Chondrocyte (in vitro differentiated cells): ENCODE measurements around the gene NSMF. TPM values are rescaled to one million over a fixed set of nuclear protein-coding genes. Genes with fewer than 3 reads are reported as not detected.
A peak's percentile ranks its signal among the peaks of the same experiment; 100 is the strongest.
"Not testable (repeated sequence)": the region's sequence is repeated elsewhere in the genome, so short reads cannot be mapped to it uniquely, and the experiment has no call there.

Experiments
- DNase-seq: peaks from one replicate; pipeline ENCODE4 v3.0.0; 2021; ENCODE audit warnings: mixed read lengths, low spot score
- H3K27ac Mint-ChIP-seq: one replicate; pipeline ENCODE4 v1.8.0; 2021; ENCODE audit warnings: mild to moderate bottlenecking, moderate library complexity, mixed read lengths; ENCODE audit not compliant: unreplicated experiment
- H3K27me3 Mint-ChIP-seq: 2 replicates; pipeline ENCODE4 v1.8.0; 2021; ENCODE audit warnings: low read depth, mixed read lengths
- H3K36me3 Mint-ChIP-seq: 2 replicates; pipeline ENCODE4 v1.8.0; 2021; ENCODE audit warnings: low read depth, mixed read lengths
- H3K4me1 Mint-ChIP-seq: 2 replicates; pipeline ENCODE4 v1.8.0; 2021; ENCODE audit warnings: low read depth, mild to moderate bottlenecking, mixed read lengths
- H3K4me3 Mint-ChIP-seq: one replicate; pipeline ENCODE4 v1.8.0; 2021; ENCODE audit warnings: mild to moderate bottlenecking, moderate library complexity, mixed read lengths; ENCODE audit not compliant: unreplicated experiment
- H3K9me3 Mint-ChIP-seq: 2 replicates; pipeline ENCODE4 v1.8.0; 2021; ENCODE audit warnings: low read depth, mixed read lengths
- CTCF ChIP-seq: fragments of 200-600 bp; sonication (generic); IDR thresholded peaks from 2 replicates; pipeline ENCODE4 v1.5.0; 2021; ENCODE audit warnings: antibody characterized with exemption, mild to moderate bottlenecking, moderate library complexity
- total RNA-seq: library from RNA; stranded (reverse); gene quantifications from 3 replicates; pipeline ENCODE4 v1.2.1, GENCODE V29; 2021

Gene NSMF
- total RNA-seq, 1 donor from 2014 or later = 86.1 TPM

GRCh38 chr9:137410891-137411249 lies 48.3 kb downstream of the NSMF start:
- H3K27ac Mint-ChIP-seq = no peak overlapping the region
- no peak overlapping the region for H3K4me3 Mint-ChIP-seq
- H3K27me3 Mint-ChIP-seq = no peaks in the 10 kb centered on the region
- no peak for DNase-seq
- no peaks in the 10 kb centered on the region for H3K9me3 Mint-ChIP-seq
- H3K4me1 Mint-ChIP-seq = peaks cover 35% of the 10 kb centered on the region
- TF ChIP-seq CTCF = no peak
- no peaks in the 10 kb centered on the region for H3K36me3 Mint-ChIP-seq

- H3K9me3 Mint-ChIP-seq, DNase-seq: not testable (repeated sequence)
- peak overlapping the region; percentile 12 for H3K27ac Mint-ChIP-seq
Measured at GRCh38 chr9:137410236-137410890, 48.8 kb downstream of the NSMF start.

GRCh38 chr9:137409515-137409914 lies 49.6 kb downstream of the NSMF start:
- Mint-ChIP-seq H3K27ac (no peak overlapping the region), H3K4me3 (no peak overlapping the region), H3K27me3 (no peaks in the 10 kb centered on the region), H3K36me3 (no peaks in the 10 kb centered on the region), H3K9me3 (no peaks in the 10 kb centered on the region), H3K4me1 (peaks cover 33% of the 10 kb centered on the region)
- no peak for TF ChIP-seq CTCF
- DNase-seq = no peak

More at GRCh38 chr9:137410236-137410890, 48.8 kb downstream of the NSMF start:
- not testable (repeated sequence) for H3K36me3 Mint-ChIP-seq, H3K27me3 Mint-ChIP-seq, H3K4me3 Mint-ChIP-seq
- peaks cover 35% of the 10 kb centered on the region for H3K4me1 Mint-ChIP-seq

- no peaks in the 10 kb centered on the region for H3K36me3 Mint-ChIP-seq
- DNase-seq = no peak
- H3K27ac Mint-ChIP-seq = no peak overlapping the region
- H3K4me3 Mint-ChIP-seq = no peak overlapping the region
- no peaks in the 10 kb centered on the region for H3K27me3 Mint-ChIP-seq
- H3K4me1 Mint-ChIP-seq = peaks cover 26% of the 10 kb centered on the region
- H3K9me3 Mint-ChIP-seq = no peaks in the 10 kb centered on the region
- TF ChIP-seq CTCF = no peak
Measured at GRCh38 chr9:137408651-137409405, 50.3 kb downstream of the NSMF start.

GRCh38 chr9:137407590-137408300 lies 51.4 kb downstream of the NSMF start:
- Mint-ChIP-seq H3K4me3 (no peak overlapping the region), H3K9me3 (no peaks in the 10 kb centered on the region), H3K27ac (no peak overlapping the region), H3K27me3 (no peaks in the 10 kb centered on the region), H3K36me3 (no peaks in the 10 kb centered on the region), H3K4me1 (peaks cover 15% of the 10 kb centered on the region)
- no peak for DNase-seq
- no peak for TF ChIP-seq CTCF
